Stimulated activated naive CD4-positive, alpha-beta T cell treated with Interleukin-2 at 50 U/mL for 16 hours (primary cell): ENCODE data around the gene CENPT.
"Not testable (repeated sequence)": the region's sequence is repeated elsewhere in the genome, so short reads cannot be mapped to it uniquely, and the experiment has no call there.

Experiments
- DNase-seq: peaks from one replicate; lab custom pipeline; 2025; lab: John Stamatoyannopoulos, UW

The CENPT gene

DNA sequence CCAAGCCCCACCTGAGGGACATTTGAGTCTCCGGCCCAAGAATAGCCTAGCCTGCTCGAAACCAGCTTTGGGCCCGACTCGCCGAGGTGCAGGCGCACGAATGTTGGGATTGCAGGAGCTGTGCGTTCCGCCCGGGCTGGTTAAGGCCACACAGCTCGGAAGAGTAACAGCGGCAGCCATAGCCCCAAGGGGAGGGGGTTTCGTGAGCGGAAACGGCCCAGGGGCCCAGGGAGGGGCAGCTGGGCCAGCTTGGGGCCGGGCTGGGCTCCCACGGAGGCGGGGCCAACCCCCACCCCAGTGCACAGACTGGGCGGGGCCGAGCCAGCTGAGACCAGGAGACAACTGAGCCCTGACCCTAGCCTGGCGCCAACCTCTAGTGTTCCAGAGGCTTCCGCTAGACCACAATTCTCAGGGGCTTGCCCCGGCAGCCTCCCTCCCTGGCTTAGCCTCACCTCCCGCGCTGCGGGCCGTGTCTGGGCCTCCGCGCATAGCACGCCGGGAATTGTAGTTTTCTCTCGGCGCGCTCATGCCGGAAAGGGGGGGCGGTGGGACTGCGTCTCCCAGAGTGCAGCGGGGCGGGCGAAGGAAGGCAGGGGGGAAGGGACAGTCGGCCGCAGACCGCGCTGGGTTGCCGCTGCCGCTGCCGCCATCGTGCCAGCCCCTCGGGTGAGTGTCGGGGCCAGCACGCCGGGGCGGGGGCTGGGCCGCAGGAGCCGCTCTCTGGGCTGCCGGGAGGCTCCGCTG lies 1.0 kb downstream of the CENPT start, which contains the start of gene NUTF2:
Gene NUTF2, plus strand, starts transcription at position 614 of the 744 bp plus-strand sequence. CDS start 18,198 bp downstream, outside the sequence.
- peak; percentile 94 for DNase-seq

DNA sequence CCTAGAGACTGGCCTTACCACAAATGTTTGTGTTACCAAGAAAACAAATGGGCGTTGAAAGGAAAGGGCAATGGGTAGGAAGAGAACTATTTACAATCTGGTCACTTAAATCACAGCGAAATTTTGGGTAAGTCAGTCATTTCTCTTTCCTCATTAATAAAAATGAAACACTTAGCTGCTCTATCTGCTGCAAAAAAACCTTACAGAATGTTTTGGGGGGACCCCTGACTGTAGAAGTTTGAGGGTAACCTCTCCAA lies 1.5 kb downstream of the CENPT start:
- DNase-seq: no peak

DNA sequence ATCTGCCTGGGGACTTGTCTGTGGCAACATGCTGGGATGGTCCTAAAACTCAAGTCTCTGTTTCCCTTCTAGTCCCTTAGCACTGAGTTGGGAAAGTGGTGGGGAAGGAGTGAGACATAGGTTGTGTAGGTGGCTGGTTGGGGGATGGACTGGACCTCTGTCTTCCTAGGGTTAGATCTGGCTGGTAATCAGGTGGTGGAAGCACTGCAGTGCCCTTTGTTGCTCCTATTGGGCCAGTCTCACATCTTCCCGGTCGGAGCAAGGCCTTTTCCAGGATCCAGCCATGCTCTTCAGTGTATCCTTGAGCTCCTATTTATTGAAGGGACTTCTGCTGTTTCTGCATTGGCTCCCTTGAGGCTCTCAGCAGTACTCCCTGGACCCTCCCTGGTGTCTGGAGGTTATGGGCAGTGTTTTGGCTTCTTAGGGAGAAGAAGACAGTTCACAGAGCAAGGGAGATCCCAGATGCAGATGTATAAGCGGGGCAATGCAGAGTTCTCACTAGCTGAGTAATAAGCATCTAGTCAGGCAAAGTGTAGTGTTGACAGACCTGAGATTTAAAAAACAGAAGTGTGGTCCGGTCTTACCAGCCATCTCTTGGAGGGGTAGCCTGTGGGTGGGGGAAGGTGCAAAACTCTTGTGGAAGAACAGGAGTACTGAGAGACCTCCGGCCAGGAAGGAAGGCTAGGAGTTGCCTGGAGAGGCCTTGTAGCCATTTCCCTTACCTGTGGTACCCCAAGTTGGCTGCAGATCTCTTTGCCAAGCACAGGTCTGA lies 2.0 kb downstream of the CENPT start:
- DNase-seq: no peak

DNA sequence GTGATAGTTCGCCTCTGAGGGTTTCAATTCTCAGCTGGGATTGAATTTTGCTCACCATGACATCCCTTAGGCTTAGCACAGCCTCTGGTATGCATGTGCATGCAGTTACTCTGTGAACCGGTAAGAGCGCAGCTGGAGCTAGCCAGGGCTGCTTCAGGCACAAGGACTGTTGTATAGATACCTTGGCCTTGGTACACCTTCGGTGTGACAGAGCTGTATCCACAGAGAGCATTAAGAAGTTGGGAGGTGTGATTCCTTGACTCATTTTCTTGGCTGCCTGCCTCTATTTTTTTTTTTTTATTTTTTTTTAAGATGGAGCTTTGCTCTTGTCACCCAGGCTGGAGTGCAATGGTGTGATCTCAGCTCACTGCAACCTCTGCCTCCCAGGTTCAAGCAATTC lies 3.0 kb downstream of the CENPT start:
- no peak for DNase-seq

DNA sequence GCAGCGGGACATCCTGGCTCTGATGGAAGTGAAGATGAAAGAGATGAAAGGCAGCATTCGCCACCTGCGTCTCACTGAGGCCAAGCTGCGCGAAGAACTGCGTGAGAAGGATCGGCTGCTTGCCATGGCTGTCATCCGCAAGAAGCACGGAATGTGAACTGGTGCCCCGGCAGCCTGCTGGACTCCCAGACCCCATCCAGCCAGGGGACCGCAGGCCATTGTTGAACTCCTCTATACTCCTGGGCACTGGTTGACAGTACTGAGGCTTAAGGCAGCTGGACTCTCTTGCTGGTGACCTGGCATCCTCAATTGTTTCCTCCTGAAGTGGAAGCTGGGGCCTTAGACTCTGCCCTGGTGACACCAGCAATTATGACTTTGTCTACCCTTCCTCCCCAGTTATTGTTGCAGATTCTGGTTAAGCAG lies 4.1 kb downstream of the CENPT start:
- no peak for DNase-seq

DNA sequence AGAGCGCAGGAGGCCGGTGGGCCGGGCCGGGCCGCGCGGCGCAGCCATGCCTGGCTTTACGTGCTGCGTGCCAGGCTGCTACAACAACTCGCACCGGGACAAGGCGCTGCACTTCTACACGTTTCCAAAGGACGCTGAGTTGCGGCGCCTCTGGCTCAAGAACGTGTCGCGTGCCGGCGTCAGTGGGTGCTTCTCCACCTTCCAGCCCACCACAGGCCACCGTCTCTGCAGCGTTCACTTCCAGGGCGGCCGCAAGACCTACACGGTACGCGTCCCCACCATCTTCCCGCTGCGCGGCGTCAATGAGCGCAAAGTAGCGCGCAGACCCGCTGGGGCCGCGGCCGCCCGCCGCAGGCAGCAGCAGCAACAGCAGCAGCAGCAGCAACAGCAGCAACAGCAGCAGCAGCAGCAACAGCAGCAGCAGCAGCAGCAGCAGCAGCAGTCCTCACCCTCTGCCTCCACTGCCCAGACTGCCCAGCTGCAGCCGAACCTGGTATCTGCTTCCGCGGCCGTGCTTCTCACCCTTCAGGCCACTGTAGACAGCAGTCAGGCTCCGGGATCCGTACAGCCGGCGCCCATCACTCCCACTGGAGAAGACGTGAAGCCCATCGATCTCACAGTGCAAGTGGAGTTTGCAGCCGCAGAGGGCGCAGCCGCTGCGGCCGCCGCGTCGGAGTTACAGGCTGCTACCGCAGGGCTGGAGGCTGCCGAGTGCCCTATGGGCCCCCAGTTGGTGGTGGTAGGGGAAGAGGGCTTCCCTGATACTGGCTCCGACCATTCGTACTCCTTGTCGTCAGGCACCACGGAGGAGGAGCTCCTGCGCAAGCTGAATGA lies 4.8 kb downstream of the CENPT start:
- DNase-seq: peak; percentile 58

DNA sequence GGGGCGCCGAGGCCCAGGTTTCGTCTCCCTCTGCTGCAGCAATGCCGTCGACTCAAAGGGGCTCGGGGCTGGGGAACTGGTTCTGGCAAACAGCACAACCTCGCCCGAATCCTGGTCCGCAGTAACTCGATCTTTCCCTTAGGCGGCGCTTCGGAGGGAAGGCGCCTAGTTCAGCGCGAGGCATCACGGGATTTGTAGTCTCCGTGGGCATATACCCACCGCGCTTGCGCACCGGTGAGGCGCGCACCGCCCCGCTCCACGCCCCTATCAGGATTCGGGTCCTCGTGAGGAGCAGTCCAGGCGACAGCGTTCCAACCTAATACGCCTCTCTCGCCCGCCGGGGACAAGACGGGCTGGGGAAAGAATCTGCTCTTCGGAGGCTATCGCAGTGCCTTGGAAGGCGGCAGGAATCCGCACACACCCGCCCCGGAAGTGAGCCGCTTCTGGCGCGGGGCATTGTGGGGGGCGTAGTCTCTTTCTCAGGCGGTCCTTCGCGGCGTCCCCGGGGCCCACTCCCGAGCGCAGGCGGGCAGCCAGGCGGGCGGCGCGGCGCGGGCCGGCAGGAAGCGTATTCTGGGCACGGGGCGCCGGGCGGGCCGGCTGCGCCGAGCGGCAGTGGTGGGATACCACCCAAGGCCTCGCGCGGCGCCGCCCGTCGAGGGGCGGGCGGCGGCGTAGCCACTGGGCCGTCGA lies 5.5 kb downstream of the CENPT start, which contains the start of gene THAP11:
Gene THAP11, plus strand, starts transcription at position 505 of the 693 bp plus-strand sequence. CDS start 235 bp downstream, outside the sequence.
- DNase-seq: peak; percentile 92

DNA sequence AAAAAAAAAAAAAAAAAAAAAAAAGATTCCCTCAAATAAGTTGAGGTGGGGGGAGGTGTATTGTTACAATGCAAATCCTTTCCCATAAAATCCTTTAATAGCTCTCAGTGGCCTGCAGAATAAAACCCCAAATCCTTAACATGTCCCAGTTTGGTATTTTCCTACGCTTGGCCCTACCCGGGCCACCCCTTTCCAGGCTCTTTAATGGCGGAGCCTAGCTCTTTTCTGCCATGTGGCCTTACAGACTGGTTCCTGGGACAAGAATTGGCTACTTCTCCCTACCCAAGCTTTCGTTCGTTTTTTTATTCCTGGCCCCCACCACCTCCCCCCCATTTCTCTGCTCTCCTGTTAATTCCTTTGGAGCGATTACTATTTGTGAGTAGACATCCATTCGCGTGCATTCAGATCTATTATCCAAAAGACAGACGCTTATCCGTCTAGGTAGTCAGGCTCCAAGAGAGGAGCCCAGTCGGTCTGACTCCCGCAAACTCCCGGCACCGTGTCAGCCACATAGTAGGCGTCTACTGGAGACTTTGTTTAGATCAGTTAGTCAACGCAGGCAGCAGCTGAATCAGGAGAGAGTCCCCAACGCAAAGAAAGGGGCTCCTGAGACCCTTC lies 6.2 kb downstream of the CENPT start:
- DNase-seq: no peak

DNA sequence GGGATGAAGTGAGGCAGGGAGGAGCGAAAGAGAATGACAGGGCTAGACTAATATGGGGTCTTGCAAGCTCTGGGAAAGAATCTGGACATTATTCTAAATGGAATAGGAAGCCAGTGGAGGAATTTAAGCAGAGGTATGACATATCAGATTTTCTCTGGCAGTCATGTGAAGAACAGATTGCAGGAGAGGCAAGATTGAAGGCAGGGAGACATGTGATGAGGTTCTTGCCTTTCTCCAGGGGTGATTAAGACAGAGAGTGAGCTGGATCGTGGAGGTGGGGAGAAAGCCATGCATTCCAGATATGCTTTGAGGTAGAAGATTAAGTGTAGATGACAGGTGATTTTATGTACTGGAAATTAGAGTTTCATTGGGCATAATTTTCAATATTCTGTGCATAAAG lies 9.7 kb downstream of the CENPT start:
- DNase-seq: no peak

DNA sequence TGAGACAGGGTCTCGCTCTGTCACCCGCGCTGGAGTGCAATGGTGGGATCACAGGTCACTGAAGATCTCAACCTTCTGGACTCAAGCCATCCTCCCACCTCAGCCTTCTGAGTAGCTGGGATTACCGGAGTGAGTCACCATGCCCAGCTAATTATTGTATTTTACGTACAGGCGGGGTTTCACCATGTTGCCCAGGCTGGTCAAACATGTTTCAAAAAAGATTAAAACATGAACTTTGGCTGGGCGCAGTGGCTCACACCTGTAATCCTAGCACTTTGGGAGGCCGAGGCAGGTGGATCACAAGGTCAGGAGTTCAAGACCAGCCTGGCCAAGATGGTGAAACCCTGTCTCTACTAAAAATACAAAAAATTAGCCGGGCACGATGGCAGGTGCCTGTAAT lies 10.3 kb downstream of the CENPT start:
- not testable (repeated sequence) for DNase-seq

DNA sequence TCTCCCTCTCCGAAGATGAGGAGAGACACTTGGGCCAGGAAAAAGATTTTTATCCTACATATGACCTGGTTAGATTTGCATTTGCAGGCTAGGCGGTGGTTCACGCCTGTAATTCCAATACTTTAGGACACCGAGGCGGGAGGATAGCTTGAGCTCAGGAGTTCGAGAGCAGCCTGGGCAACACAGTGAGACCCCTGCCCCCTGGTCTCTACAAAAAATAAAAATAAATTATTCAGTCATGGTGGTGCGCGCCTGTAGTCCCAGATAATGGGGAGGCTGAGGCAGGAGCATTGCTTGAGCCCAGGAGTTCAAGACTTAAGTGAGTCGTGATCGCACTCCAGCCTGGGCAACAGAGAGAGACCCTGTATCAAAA lies 13.3 kb downstream of the CENPT start:
- no peak for DNase-seq

DNA sequence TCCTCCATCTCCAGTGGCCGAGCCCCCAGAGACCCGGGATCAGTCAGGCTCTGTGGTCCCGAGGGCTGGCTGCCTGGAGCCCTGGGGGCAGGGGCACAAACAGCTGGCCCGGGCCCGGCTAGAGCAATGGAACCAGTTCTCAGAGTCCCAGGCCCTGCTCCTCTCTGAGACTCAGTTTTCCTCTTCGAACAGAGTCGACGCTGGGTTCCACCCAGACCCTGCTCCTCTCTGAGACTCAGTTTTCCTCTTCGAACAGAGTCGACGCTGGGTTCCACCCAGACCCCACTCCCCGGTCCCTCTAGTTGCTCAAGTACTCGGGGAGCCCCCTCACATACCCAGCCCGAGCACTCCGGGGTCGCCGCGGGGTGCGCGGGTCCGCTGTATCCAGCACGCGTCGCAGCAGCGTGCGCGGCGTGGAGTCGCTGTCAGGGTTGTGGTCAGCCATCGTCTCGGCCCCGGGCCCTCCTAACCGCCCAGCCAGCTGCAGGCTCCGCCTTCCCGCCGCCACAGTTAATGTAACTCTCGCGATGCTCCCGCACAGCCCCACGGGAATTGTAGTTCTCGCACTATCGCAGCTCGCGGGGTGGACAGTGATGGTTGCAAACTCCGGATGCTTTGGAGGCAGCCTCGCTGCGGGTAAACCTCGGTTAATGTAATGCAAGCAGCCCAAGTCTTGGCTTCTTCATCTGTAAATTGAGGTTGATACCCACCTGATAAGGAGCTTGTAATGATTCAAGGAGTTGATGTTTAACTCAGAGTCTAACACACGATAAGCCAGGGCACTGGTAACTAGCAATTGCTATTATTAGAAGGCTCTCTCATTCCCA lies 13.9 kb downstream of the CENPT start:
- peak; percentile 93 for DNase-seq

DNA sequence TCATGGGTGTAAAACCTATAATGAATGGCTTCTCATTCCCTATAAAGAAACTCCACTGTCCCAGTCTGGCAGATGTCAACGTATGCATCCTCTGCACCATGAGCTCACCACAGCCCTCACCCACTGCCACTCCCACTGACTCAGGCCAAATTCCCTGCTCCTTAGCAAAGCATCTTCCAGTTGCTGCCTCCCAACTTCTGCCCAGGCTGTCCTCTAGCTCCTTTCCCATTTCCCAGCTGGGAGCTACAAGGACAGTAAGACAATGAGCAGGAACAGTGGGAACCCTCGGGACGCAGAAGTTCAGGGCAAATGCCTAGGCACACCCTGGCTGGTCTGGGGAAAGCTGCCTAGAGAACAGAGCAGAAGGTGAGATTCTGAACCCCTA lies 14.5 kb downstream of the CENPT start:
- DNase-seq: no peak

DNA sequence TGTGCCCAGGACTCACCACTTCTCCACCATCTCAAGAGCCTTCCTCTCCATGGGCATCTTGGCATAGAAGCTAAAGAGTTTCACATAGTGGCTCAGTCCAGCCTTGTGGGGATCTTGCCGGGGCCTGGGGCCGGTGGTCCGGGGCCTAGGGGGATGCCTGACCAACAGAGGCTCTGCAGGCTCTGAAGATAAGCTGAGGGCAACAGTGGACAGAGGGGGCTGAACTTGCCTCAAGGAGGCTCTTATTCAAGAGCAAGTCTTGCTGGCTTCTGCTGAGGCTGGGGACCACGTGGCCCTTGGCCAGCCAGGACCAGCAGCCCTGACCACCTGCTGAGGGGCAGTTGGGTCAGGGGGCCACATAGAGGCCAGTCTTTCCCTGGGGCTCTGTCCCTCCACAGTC lies 18.8 kb downstream of the CENPT start:
- DNase-seq: no peak

DNA sequence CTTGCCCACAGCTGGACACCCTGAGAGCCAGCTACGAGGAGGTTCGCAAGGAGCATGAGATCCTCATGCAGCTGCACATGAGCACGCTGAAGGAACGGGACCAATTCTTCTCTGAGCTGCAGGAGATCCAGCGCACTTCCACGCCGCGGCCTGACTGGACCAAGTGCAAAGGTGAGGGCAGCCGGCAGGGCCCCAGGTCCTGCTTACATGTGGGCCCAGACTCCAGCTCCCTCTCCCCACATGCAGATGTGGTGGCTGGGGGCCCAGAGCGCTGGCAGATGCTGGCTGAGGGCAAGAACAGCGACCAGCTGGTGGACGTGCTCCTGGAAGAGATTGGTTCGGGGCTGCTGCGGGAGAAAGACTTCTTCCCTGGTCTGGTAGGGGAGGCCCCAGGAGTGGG lies 21.6 kb downstream of the CENPT start:
- no peak for DNase-seq

DNA sequence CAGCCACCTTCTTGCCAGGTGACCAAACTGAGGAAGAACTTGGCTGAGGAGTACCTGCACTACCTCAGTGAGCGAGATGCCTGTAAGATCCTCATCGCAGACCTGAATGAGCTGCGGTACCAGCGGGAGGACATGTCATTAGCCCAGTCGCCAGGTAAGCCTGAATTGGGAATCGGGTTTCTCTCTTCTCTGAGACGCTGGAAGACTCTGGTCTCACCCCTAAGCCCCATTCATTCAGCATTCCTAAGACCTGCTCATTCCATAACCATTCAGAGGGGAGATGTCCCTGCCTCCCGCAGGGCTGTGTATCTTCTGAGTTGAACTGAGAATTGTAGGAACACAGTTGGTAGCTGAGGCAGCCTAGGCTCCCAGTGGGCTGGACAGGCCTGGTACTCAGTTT lies 22.4 kb downstream of the CENPT start:
- no peak for DNase-seq

DNA sequence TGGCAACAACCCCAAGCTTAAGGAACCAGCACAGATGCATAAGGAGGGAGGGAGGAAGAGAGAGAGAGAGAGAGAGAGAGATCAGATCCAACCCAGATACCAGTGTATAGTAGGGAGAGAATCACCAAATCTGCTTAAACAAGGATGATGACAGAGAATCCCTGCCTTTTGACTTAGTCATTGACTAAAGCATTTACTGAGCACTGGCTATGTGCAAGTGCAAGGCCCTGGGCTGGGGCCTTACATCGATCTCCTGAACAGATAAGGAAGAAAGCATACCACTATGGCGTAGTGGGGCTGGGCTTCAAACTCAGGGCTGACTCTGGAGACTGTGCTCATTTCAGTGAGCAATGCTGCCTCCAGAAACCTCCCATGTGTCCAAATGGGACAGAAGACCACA lies 25.0 kb downstream of the CENPT start:
- DNase-seq: no peak

DNA sequence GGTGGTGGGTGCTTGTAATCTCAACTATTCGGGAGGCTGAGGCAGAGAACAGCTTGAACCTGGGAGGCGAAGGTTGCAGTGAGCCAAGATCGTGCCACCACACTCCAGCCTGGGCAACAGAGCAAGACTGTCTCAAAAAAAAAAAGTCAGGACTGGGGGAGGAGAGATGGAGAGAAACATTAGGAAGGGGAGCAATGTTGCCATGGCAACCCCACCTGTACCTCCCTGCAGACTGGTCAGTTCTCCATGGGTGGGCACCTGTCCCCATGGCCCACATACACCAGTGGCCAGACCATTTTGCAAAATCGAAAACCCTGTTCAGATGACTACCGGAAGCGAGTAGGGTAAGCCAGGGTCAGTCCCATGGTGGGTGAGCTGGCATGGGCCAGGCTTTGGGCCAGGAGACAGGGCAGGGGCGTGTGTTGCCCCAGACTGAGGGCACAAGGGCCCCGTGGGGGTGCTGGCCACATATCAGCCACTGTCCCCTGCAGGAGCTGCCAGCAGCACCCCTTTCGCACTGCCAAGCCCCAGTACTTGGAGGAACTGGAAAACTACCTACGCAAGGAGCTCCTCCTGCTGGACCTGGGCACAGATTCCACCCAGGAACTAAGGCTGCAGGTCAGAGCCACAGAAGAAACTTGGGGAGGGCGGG lies 26.8 kb downstream of the CENPT start:
- DNase-seq: no peak

DNA sequence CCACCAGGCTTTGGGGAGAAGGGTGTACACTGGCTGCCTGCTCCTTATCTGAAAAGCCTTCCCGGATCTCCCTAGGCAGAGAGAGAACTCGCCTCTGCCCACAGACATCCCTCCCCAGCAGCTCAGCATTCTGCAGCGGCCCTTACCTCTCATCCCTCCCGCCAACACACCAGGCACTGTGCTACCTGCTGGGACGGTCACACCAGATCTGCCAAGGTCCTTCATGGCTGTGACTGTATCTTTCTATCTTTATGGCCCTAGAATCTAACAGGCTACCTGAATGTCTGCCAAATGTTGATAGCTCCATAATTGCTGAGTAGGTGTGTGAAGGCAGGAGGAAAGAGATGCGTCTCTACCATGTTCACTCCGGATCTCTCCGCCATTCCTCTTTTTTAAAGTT lies 32.9 kb downstream of the CENPT start:
- DNase-seq: no peak

DNA sequence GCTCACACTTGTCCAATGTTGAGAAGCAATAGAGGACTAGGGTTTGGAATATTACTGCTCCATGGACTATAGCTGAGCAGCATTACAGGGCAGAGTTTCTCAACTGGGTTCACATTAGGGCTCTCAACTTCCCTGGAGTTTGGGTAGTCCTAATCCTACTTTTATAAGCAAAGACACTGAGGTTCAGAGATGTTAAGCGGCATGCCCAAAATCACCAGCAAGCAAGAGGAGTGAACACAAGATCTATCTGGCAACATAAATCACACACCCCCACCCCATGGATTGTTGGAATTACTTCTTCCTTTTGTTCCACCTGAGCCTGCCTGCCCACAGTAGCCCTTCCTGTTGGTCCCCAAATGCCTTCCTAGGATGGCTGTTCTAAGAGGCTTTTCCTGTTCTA lies 35.6 kb downstream of the CENPT start:
- no peak for DNase-seq
